GM18505 (cell line): ENCODE measurements around the gene PPM1E.
A peak's percentile ranks its signal among the peaks of the same experiment; 100 is the strongest.

ENCODE experiments used
- ATAC-seq: cut with Tn5 transposase; IDR thresholded peaks from one replicate; pipeline ENCODE4 v1.9.1; 2021; ENCODE audit not compliant: unreplicated experiment
- POLR2A ChIP-seq: IDR thresholded peaks from 4 replicates; pipeline ENCODE4 v1.6.1; 2011; ENCODE audit warnings: borderline replicate concordance; ENCODE audit not compliant: insufficient read depth, insufficient read length; ENCODE audit errors: extremely low read depth

The PPM1E gene

GRCh38 chr17:58989629-58990028, 234.0 kb downstream of the PPM1E start:
- no peak for ATAC-seq
- TF ChIP-seq POLR2A = no peak

- no peak for ATAC-seq
- TF ChIP-seq POLR2A = no peak
These were observed 236.2 kb downstream of the PPM1E start for GRCh38 chr17:58991718-58992331.

- no peak for ATAC-seq
- TF ChIP-seq POLR2A = no peak
These were observed 237.7 kb downstream of the PPM1E start for GRCh38 chr17:58993311-58993710.

GRCh38 chr17:58995247-58995940, 239.7 kb downstream of the PPM1E start:
- no peak for ATAC-seq
- no peak for TF ChIP-seq POLR2A

GRCh38 chr17:58996968-58997367, 241.3 kb downstream of the PPM1E start:
- TF ChIP-seq POLR2A = no peak

GRCh38 chr17:58997756-58998553, 242.3 kb downstream of the PPM1E start:
- TF ChIP-seq POLR2A = no peak
- ATAC-seq = no peak

More at GRCh38 chr17:58996968-58997367, 241.3 kb downstream of the PPM1E start:
- ATAC-seq = no peak

- no peak for TF ChIP-seq POLR2A
- no peak for ATAC-seq
These were observed 243.2 kb downstream of the PPM1E start for GRCh38 chr17:58998871-58999270.

GRCh38 chr17:58999500-58999899, 243.8 kb downstream of the PPM1E start:
- no peak for ATAC-seq
- no peak for TF ChIP-seq POLR2A

GRCh38 chr17:59000022-59000421, 244.4 kb downstream of the PPM1E start:
- TF ChIP-seq POLR2A = no peak
- no peak for ATAC-seq

GRCh38 chr17:59001158-59001814, 245.6 kb downstream of the PPM1E start:
- ATAC-seq = peak; percentile 89
- TF ChIP-seq POLR2A = peak; percentile 57

GRCh38 chr17:59002126-59002525, 246.5 kb downstream of the PPM1E start:
- ATAC-seq = no peak

GRCh38 chr17:59002848-59003247, 247.2 kb downstream of the PPM1E start:
- no peak for TF ChIP-seq POLR2A
- ATAC-seq = no peak

More at GRCh38 chr17:59002126-59002525, 246.5 kb downstream of the PPM1E start:
- no peak for TF ChIP-seq POLR2A

- ATAC-seq = no peak
- TF ChIP-seq POLR2A = no peak
These were observed 248.2 kb downstream of the PPM1E start for GRCh38 chr17:59003860-59004259.
